ENCODE results near the gene RBM20. TPM values are rescaled to one million over a fixed set of nuclear protein-coding genes. Genes with fewer than 3 reads are reported as not detected.

Gene RBM20
- total and polyA plus RNA-seq, 2 of the 13 experiments (the other 11 are each of a cell fraction or from before 2014, with no cell fraction given): 0.02 to 0.22 TPM

DNA sequence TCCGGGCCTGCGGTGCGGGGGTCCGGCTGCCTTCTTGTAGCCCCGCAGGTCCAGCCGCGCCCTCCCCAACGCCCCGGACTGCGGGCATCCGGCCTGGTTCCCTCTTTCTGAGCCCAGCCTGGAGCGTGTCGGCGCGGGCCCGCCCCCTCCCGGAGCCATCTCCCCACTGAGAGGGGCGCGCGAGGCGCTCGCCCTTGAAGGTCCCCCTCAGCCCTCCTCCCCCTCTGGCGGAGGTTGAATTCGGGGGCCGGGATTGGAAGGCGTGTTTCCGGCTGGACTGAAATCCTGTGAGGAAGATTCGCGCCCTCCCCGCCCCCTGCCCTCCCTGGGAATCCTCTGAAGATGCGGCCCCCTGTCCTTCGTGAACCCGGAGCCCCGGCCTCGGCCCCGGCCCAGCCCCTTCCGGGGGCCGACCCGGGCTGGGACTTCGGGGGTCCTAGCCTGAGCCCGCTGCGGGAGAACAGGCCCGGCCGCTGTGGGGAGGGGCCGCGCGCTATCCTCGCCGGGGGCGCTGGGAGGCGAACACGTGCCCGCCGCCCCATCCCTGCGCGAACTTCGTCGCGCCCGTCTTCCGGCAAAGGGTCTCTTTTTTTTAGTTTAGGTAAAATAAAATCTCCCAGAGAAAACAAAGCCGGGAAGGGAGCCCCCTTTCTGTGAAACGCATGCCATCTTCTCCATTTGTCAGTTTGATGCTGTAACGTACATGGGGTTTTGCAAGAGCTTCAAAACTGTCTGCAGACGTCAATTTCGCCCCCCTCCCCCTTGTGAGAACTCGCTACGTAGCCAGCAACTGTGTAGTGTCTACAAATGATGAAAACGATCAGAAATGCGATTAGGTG lies 228.2 kb downstream of the RBM20 start (continued):
- TF ChIP-seq ZNF468 (CRISPR knock-in tag; IDR thresholded peaks at IDR 0.05) (no peak), ZFY (CRISPR knock-in tag; IDR thresholded peaks at IDR 0.05) (peak; percentile 82), KLF12 (CRISPR knock-in tag; IDR thresholded peaks at IDR 0.05; ENCODE audit: borderline replicate concordance) (peak; percentile 62; the same call in 1 of the 2 replicates), SRSF4 (IDR thresholded peaks at IDR 0.05; ENCODE audit: low read depth, low read length, poor library complexity, severe bottlenecking) (no peak), ZIK1 (CRISPR knock-in tag; IDR thresholded peaks at IDR 0.05; ENCODE audit: borderline replicate concordance, low read depth) (no peak), TOE1 (CRISPR knock-in tag; IDR thresholded peaks at IDR 0.05) (no peak), HOXA9 (CRISPR knock-in tag; IDR thresholded peaks at IDR 0.05; ENCODE audit: borderline replicate concordance) (no peak), ZNF788 (CRISPR knock-in tag; IDR thresholded peaks at IDR 0.05; ENCODE audit: borderline replicate concordance) (peak; percentile 18; the same call in 1 of the 2 replicates), ZNF792 (CRISPR knock-in tag; IDR thresholded peaks at IDR 0.05) (no peak), ZFP1 (CRISPR knock-in tag; IDR thresholded peaks at IDR 0.05) (no peak), MAFK (conservative IDR thresholded peaks at IDR 0.05 in 1 of 2, IDR thresholded peaks at IDR 0.05 in 1 of 2; ENCODE audit: low read length in 2 of 2) (no peak), MTA3 (CRISPR knock-in tag; IDR thresholded peaks at IDR 0.05) (no peak), HOXD1 (CRISPR knock-in tag; IDR thresholded peaks at IDR 0.05) (no peak), PHF21A (CRISPR knock-in tag; IDR thresholded peaks at IDR 0.05) (peak; percentile 25; the same call in 1 of the 2 replicates), ZNF350 (CRISPR knock-in tag; IDR thresholded peaks at IDR 0.05; ENCODE audit: borderline replicate concordance, low read depth) (no peak), NCOA2 (CRISPR knock-in tag; IDR thresholded peaks at IDR 0.05) (0 out of 2 replicates have a peak, but pooled peaks have one; percentile 16), TIGD3 (CRISPR knock-in tag; IDR thresholded peaks at IDR 0.05; ENCODE audit: borderline replicate concordance) (no peak)
- TF ChIP-seq, protein P1, sequence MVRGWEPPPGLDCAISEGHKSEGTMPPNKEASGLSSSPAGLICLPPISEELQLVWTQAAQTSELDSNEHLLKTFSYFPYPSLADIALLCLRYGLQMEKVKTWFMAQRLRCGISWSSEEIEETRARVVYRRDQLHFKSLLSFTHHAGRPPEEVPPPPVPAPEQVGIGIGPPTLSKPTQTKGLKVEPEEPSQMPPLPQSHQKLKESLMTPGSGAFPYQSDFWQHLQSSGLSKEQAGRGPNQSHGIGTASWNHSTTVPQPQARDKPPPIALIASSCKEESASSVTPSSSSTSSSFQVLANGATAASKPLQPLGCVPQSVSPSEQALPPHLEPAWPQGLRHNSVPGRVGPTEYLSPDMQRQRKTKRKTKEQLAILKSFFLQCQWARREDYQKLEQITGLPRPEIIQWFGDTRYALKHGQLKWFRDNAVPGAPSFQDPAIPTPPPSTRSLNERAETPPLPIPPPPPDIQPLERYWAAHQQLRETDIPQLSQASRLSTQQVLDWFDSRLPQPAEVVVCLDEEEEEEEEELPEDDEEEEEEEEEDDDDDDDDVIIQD (CRISPR knock-in tag; IDR thresholded peaks at IDR 0.05; ENCODE audit: low read depth): no peak
- TF ChIP-seq, protein P2, sequence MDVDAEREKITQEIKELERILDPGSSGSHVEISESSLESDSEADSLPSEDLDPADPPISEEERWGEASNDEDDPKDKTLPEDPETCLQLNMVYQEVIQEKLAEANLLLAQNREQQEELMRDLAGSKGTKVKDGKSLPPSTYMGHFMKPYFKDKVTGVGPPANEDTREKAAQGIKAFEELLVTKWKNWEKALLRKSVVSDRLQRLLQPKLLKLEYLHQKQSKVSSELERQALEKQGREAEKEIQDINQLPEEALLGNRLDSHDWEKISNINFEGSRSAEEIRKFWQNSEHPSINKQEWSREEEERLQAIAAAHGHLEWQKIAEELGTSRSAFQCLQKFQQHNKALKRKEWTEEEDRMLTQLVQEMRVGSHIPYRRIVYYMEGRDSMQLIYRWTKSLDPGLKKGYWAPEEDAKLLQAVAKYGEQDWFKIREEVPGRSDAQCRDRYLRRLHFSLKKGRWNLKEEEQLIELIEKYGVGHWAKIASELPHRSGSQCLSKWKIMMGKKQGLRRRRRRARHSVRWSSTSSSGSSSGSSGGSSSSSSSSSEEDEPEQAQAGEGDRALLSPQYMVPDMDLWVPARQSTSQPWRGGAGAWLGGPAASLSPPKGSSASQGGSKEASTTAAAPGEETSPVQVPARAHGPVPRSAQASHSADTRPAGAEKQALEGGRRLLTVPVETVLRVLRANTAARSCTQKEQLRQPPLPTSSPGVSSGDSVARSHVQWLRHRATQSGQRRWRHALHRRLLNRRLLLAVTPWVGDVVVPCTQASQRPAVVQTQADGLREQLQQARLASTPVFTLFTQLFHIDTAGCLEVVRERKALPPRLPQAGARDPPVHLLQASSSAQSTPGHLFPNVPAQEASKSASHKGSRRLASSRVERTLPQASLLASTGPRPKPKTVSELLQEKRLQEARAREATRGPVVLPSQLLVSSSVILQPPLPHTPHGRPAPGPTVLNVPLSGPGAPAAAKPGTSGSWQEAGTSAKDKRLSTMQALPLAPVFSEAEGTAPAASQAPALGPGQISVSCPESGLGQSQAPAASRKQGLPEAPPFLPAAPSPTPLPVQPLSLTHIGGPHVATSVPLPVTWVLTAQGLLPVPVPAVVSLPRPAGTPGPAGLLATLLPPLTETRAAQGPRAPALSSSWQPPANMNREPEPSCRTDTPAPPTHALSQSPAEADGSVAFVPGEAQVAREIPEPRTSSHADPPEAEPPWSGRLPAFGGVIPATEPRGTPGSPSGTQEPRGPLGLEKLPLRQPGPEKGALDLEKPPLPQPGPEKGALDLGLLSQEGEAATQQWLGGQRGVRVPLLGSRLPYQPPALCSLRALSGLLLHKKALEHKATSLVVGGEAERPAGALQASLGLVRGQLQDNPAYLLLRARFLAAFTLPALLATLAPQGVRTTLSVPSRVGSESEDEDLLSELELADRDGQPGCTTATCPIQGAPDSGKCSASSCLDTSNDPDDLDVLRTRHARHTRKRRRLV (CRISPR knock-in tag; IDR thresholded peaks at IDR 0.05): no peak
- TF ChIP-seq, protein P3, sequence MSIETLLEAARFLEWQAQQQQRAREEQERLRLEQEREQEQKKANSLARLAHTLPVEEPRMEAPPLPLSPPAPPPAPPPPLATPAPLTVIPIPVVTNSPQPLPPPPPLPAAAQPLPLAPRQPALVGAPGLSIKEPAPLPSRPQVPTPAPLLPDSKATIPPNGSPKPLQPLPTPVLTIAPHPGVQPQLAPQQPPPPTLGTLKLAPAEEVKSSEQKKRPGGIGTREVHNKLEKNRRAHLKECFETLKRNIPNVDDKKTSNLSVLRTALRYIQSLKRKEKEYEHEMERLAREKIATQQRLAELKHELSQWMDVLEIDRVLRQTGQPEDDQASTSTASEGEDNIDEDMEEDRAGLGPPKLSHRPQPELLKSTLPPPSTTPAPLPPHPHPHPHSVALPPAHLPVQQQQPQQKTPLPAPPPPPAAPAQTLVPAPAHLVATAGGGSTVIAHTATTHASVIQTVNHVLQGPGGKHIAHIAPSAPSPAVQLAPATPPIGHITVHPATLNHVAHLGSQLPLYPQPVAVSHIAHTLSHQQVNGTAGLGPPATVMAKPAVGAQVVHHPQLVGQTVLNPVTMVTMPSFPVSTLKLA (IDR thresholded peaks at IDR 0.05): no peak
